ENCODE measurements around the gene MAL.

MAL gene

DNA sequence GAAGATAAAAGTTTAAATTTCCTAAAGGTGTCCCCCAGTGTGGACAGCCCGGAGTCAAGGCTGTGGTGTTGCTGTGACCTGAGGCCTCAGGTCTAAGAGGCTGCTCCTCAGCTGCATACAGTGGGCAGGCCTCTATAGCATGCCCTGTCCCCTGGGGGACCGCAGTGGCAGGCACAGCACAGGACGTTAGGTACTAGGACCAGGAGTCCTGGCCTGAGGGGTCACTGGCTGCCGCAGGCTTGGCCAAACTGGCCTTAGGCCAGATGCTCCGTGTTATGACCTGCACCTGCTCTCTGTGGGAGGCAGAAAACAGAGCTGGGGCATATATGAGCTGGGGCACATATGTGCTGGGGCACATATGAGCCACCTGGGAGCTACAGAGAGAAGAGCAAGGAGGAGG is 21.2 kb upstream of the MAL start:
- TF ChIP-seq, protein P1, sequence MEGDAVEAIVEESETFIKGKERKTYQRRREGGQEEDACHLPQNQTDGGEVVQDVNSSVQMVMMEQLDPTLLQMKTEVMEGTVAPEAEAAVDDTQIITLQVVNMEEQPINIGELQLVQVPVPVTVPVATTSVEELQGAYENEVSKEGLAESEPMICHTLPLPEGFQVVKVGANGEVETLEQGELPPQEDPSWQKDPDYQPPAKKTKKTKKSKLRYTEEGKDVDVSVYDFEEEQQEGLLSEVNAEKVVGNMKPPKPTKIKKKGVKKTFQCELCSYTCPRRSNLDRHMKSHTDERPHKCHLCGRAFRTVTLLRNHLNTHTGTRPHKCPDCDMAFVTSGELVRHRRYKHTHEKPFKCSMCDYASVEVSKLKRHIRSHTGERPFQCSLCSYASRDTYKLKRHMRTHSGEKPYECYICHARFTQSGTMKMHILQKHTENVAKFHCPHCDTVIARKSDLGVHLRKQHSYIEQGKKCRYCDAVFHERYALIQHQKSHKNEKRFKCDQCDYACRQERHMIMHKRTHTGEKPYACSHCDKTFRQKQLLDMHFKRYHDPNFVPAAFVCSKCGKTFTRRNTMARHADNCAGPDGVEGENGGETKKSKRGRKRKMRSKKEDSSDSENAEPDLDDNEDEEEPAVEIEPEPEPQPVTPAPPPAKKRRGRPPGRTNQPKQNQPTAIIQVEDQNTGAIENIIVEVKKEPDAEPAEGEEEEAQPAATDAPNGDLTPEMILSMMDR (conservative IDR thresholded peaks at IDR 0.05; ENCODE audit: control insufficient read depth, insufficient read depth, low read depth, low read length) = no peak
- DNase-seq (ENCODE audit: low read depth) = no peak
- no peak overlapping the region for H3K4me3 ChIP-seq (ENCODE audit: control insufficient read depth, low read depth, low read length)

DNA sequence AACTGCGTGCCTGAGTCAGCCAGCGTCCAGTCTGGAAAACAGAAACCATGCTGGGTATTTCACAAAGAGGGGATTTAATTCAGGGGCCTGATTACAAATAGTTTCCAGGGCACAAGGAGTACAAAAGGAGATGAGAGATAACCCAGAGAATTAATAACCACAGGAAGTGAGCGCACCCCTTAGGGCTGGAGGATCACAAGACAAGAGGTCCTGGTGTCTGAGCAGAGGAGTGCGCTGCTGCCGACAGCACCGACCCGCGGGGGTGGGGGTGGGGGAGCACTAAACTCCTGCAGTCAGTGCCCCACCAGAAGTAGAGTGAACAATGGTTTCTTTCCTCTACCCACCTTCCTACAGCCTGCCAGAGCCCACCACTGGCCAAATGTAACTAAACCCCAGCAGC is 20.8 kb upstream of the MAL start:
- no peak overlapping the region for H3K4me3 ChIP-seq (ENCODE audit: control insufficient read depth, low read depth, low read length)
- TF ChIP-seq, protein P1 (conservative IDR thresholded peaks at IDR 0.05; ENCODE audit: control insufficient read depth, insufficient read depth, low read depth, low read length) = no peak
- DNase-seq (ENCODE audit: low read depth) = no peak

DNA sequence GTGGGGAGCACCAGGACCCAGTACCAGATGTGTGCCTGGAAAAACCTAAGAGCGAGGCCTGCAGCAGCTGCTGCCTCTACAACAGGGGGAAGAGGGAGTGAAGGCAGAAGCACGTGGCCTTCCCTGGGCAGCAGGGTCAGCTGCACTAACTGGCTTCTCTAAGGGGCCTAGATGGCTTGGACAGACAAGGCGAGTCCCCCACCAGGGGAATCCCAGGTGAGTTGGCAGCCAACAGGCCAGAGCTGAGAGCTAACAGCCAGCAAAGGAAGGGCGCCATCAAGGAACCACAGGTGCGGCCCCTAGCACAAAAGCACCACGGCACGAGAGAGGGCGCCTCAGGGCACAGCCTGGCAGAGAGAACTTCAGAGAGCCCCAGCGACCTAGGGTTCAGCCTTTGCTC is 19.8 kb upstream of the MAL start:
- H3K4me3 ChIP-seq (ENCODE audit: control insufficient read depth, low read depth, low read length) = no peak overlapping the region
- DNase-seq (ENCODE audit: low read depth) = no peak
- TF ChIP-seq, protein P1 (conservative IDR thresholded peaks at IDR 0.05; ENCODE audit: control insufficient read depth, insufficient read depth, low read depth, low read length) = no peak

DNA sequence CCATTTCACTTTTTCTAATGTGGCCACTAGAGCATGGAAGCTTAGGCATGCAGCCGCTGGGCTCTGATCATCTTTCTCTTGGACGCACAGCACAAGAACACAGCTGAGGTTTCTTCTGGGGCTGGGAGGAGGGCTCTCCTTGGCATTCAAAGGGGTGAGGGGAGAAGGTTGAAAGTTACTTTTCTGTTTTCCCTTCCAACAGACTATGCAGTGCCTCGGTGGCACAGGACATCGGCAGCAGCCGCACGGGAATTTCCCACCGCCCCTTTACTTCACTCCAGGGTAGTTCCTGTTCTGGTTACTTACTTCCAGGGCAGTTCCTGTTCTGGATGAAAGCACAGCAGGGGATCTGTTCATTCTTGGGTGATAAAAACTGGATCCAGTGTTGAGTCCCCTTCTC is 18.9 kb upstream of the MAL start:
- no peak overlapping the region for H3K4me3 ChIP-seq (ENCODE audit: control insufficient read depth, low read depth, low read length)
- TF ChIP-seq, protein P1 (conservative IDR thresholded peaks at IDR 0.05; ENCODE audit: control insufficient read depth, insufficient read depth, low read depth, low read length) = no peak
- no peak for DNase-seq (ENCODE audit: low read depth)

DNA sequence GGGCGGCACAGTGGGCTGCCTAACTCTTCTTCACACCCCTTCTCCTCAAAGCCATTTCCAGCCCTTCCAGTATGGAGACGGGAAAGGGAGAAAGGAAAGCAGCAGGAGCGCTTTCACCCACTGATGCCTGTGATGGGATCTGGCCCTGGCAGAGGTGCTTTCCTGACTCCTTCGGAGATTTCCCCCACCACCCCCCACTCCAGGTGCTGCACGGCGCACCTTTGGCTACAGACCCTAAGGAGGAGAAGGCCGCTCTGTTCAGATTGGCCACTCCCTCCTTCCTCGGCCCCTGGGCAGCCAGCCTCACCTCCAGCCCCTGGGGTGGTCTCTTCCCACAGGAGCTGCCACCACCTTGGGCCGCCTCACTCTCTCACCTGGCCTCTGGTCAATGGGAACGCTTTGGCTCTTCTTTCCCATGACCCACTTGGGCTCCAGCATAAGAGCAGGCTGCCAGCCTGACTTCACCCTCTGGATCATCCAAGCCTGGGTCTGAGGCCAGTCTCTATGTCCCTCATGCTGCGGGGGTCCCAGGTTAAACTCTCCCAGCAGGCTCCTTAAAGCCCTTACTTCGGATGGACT is 18.4 kb upstream of the MAL start:
- TF ChIP-seq, protein P1 (conservative IDR thresholded peaks at IDR 0.05; ENCODE audit: control insufficient read depth, insufficient read depth, low read depth, low read length) = no peak
- no peak for DNase-seq (ENCODE audit: low read depth)
- H3K4me3 ChIP-seq (ENCODE audit: control insufficient read depth, low read depth, low read length) = no peak overlapping the region

DNA sequence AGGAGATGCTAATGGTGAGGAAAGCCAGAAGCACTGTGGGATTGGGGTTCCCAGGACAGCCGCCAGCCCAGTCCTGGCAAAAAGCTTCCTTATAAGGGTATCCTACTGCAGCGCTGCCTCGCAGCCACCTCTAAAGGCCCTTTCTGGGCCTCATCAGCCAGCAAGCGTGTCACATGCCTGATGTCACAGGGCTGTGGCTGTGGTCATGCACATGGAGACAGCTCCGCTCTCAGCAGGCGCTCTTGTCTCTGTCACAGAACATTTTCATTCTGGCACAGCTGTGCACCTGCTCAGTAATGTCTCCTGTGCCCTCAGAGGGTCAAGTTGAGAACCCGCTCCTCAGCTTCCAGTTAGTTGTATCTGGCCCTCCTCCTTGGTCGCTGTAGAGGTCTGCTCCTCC is 17.7 kb upstream of the MAL start:
- H3K4me3 ChIP-seq (ENCODE audit: control insufficient read depth, low read depth, low read length) = no peak overlapping the region
- DNase-seq (ENCODE audit: low read depth) = no peak
- TF ChIP-seq, protein P1 (conservative IDR thresholded peaks at IDR 0.05; ENCODE audit: control insufficient read depth, insufficient read depth, low read depth, low read length) = no peak

DNA sequence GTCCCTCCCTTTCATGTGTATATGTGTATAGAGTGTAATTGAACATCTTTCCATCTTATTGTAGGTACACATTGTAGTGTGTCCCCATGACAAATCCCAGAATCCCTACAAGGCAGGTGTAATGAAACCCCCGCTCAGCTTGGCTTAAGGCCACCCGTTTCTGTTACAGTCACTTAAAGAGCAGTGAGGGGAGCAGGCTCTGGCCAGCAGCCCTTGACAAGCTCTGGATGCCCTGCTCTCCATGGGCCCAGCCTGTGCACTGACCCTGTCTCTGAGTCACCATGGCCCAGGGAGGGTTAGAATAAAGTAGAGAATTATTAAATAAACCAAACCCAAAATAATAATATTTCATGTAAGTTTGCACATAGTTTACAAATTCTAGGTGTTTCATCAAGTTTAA is 17.2 kb upstream of the MAL start:
- TF ChIP-seq, protein P1 (conservative IDR thresholded peaks at IDR 0.05; ENCODE audit: control insufficient read depth, insufficient read depth, low read depth, low read length) = no peak
- no peak for DNase-seq (ENCODE audit: low read depth)
- H3K4me3 ChIP-seq (ENCODE audit: control insufficient read depth, low read depth, low read length) = no peak overlapping the region

Measured in fibroblast of mammary gland (primary cell).